ENCODE results near the gene TAX1BP3. TPM values are rescaled to one million over a fixed set of nuclear protein-coding genes. Genes with fewer than 3 reads are reported as not detected.

Gene TAX1BP3
- total RNA-seq, 2 experiments from 2014 or later: 19.8 to 24.3 TPM

GRCh38 chr17:3690094-3690715 lies 21.8 kb upstream of the TAX1BP3 start:
- Histone ChIP-seq H3K4me1 (ENCODE audit: insufficient read depth, low read length, poor library complexity, severe bottlenecking) (peaks cover 60% of the 10 kb centered on the region), H3K9me2 (ENCODE audit: insufficient read depth, low read length) (no peaks in the 10 kb centered on the region), H3K9me3 (ENCODE audit: low read length) (no peaks in the 10 kb centered on the region), H3K4me2 (ENCODE audit: low read length) (peak overlapping the region; percentile 15; the same call in 1 of the 2 replicates), H3K4me3 (ENCODE audit: low read depth, low read length, poor library complexity, severe bottlenecking) (no peak overlapping the region), H3K79me2 (ENCODE audit: insufficient read depth, low read depth, low read length) (peaks cover 48% of the 10 kb centered on the region), H3K27ac (ENCODE audit: low read depth, low read length, poor library complexity, severe bottlenecking) (peak overlapping the region; percentile 22), H3K36me3 (ENCODE audit: insufficient read depth, low read length) (peaks cover 54% of the 10 kb centered on the region), H2AFZ (ENCODE audit: low read length) (no peak overlapping the region), H4K20me1 (ENCODE audit: insufficient read depth, low read length) (0 out of 2 replicates have a peak, but pooled peaks cover 4% of the 10 kb centered on the region)
- no peak for TF ChIP-seq EZH2phosphoT487 (IDR thresholded peaks at IDR 0.05; ENCODE audit: borderline replicate concordance, low read depth, low read length)
- TF ChIP-seq CTCF (conservative IDR thresholded peaks at IDR 0.05; ENCODE audit: low read length): no peak
- DNase-seq (ENCODE audit: low spot score): no peak
- no TSS peak for BruUV-seq (replicated peaks)
- ChIA-PET POLR2A (no interaction called here), CTCF (ENCODE audit: unreplicated experiment) (no interaction called here)
- intact Hi-C loops (cut with micrococcal nuclease; ENCODE audit: unreplicated experiment): no loop called here

GRCh38 chr17:3689262-3690093 lies 21.1 kb upstream of the TAX1BP3 start:
- CTCF ChIA-PET (ENCODE audit: unreplicated experiment): no interaction called here
- TF ChIP-seq CTCF (conservative IDR thresholded peaks at IDR 0.05; ENCODE audit: low read length) (no peak), EZH2phosphoT487 (IDR thresholded peaks at IDR 0.05; ENCODE audit: borderline replicate concordance, low read depth, low read length) (no peak)
- Histone ChIP-seq H3K36me3 (ENCODE audit: insufficient read depth, low read length) (peaks cover 54% of the 10 kb centered on the region), H3K79me2 (ENCODE audit: insufficient read depth, low read depth, low read length) (peaks cover 40% of the 10 kb centered on the region), H3K27ac (ENCODE audit: low read depth, low read length, poor library complexity, severe bottlenecking) (peak overlapping the region; percentile 81), H4K20me1 (ENCODE audit: insufficient read depth, low read length) (0 out of 2 replicates have a peak, but pooled peaks cover 4% of the 10 kb centered on the region), H3K4me3 (ENCODE audit: low read depth, low read length, poor library complexity, severe bottlenecking) (no peak overlapping the region), H3K4me2 (ENCODE audit: low read length) (peak overlapping the region; percentile 53; the same call in 1 of the 2 replicates), H2AFZ (ENCODE audit: low read length) (no peak overlapping the region), H3K4me1 (ENCODE audit: insufficient read depth, low read length, poor library complexity, severe bottlenecking) (peaks cover 67% of the 10 kb centered on the region), H3K9me2 (ENCODE audit: insufficient read depth, low read length) (no peaks in the 10 kb centered on the region), H3K9me3 (ENCODE audit: low read length) (no peaks in the 10 kb centered on the region)
- intact Hi-C loops (cut with micrococcal nuclease; ENCODE audit: unreplicated experiment): no loop called here
- BruUV-seq (replicated peaks): no TSS peak
- no peak for DNase-seq (ENCODE audit: low spot score)
- POLR2A ChIA-PET: no interaction called here

All from OCI-LY7 (cell line).